Tibial nerve (tissue), 4 donors: ENCODE results near the gene CRYGN. TPM values are rescaled to one million over a fixed set of nuclear protein-coding genes. Genes with fewer than 3 reads are reported as not detected.

Experiments
- DNase-seq, 2 donors: peaks; one replicate each; pipeline ENCODE4 v3.0.0-alpha.2; 2019; ENCODE audit warnings: low spot score in 2 of 2
- H3K27ac ChIP-seq, 4 donors: fragments of 200-600 bp; sonication (generic) in 3 of 4; one replicate each; pipeline ENCODE4 v1.5.1; 2017 to 2019; ENCODE audit warnings: mild to moderate bottlenecking in 1 of 4
- H3K27me3 ChIP-seq, 2 donors: fragments of 200-600 bp; sonication (generic) in 1 of 2; one replicate each; pipeline versions ENCODE4 v1.5.1 to v1.6.0; 2017 to 2019
- H3K36me3 ChIP-seq, 3 donors: fragments of 200-600 bp; sonication (generic); one replicate each; pipeline ENCODE4 v1.5.1; 2018 to 2019
- H3K4me1 ChIP-seq, 4 donors: fragments of 200-600 bp; sonication (generic) in 3 of 4; one replicate each; pipeline ENCODE4 v1.5.1; 2017 to 2019
- H3K4me3 ChIP-seq, 4 donors: fragments of 200-600 bp; sonication (generic) in 3 of 4; one replicate each; pipeline ENCODE4 v1.5.1; 2017 to 2019; ENCODE audit warnings: mild to moderate bottlenecking in 1 of 4, moderate library complexity in 1 of 4
- H3K9me3 ChIP-seq, 4 donors: fragments of 200-600 bp; sonication (generic) in 3 of 4; one replicate each; pipeline ENCODE4 v1.5.1; 2017 to 2019
- EP300 ChIP-seq, 2 donors: sonication (generic); formaldehyde crosslinking; IDR thresholded peaks; one replicate each; pipeline ENCODE4 v1.6.1; 2017; ENCODE audit warnings: antibody characterized with exemption in 2 of 2, mild to moderate bottlenecking in 1 of 2
- POLR2A ChIP-seq, 2 donors: fragments of 450-650 bp; IDR thresholded peaks; one replicate each; pipeline ENCODE4 v1.6.1; 2017; ENCODE audit warnings: antibody characterized with exemption in 2 of 2, mild to moderate bottlenecking in 2 of 2, moderate library complexity in 2 of 2
- WGBS, 2 donors: methylation state at CpG; one replicate each; pipeline ENCODE4 v1.1.5; 2018; 5-methylcytosine and 5-hydroxymethylcytosine counted together
- total RNA-seq, 4 donors: library from RNA; depleted of rRNA; stranded (reverse); fragments of >200 nt; gene quantifications; one replicate each; pipeline ENCODE4 v1.1.0, GENCODE V29; 2016
- TF ChIP-seq, protein P1 (sequence below), 5 experiments: fragments of 200-600 bp in 3 of 5; fragments of 450-650 bp in 2 of 5; sonication (generic) in 3 of 5; IDR thresholded peaks; one replicate each; pipeline ENCODE4 v1.5.1; 2016 to 2019; ENCODE audit warnings: antibody characterized with exemption in 5 of 5, mild to moderate bottlenecking in 3 of 5, moderate library complexity in 2 of 5

CRYGN gene
- total RNA-seq, 4 donors from 2014 or later = 0.59 to 1.5 (median 0.87) TPM; not detected in 1

DNA sequence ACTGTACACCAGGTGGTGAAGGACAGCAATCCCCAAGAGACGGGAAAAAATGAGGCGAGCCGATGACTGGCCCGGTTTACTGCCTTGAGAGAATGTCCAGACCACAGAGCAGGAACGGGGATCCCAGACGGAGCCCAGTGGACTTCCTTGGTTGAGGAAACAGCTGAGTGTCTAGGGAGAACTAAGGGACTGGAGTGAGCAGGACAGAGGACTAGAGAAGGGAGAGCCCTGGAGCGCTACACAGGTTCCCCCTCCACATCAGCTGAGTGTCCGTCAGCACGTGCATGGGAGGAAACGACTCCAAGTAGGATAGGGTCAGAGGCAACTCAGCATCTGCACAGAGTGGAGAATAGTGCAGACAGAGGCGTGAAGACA lies 23.0 kb downstream of the CRYGN start:
- peak in 1 of 2 donors; percentile 34 for TF ChIP-seq EP300 (IDR thresholded peaks at IDR 0.05)
- no peak for TF ChIP-seq POLR2A (IDR thresholded peaks at IDR 0.05)
- TF ChIP-seq, protein P1, sequence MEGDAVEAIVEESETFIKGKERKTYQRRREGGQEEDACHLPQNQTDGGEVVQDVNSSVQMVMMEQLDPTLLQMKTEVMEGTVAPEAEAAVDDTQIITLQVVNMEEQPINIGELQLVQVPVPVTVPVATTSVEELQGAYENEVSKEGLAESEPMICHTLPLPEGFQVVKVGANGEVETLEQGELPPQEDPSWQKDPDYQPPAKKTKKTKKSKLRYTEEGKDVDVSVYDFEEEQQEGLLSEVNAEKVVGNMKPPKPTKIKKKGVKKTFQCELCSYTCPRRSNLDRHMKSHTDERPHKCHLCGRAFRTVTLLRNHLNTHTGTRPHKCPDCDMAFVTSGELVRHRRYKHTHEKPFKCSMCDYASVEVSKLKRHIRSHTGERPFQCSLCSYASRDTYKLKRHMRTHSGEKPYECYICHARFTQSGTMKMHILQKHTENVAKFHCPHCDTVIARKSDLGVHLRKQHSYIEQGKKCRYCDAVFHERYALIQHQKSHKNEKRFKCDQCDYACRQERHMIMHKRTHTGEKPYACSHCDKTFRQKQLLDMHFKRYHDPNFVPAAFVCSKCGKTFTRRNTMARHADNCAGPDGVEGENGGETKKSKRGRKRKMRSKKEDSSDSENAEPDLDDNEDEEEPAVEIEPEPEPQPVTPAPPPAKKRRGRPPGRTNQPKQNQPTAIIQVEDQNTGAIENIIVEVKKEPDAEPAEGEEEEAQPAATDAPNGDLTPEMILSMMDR (IDR thresholded peaks at IDR 0.05) = no peak
- Histone ChIP-seq H3K4me3 (no peak overlapping the region), H3K27ac (peak overlapping the region in 2 of 4 donors; percentile 73 to 77), H3K27me3 (no peaks in the 10 kb centered on the region), H3K36me3 (no peaks in the 10 kb centered on the region), H3K4me1 (peaks cover 0 to 17% (median 2%) of the 10 kb centered on the region in 4 donors), H3K9me3 (peaks cover 0 to 25% (median 2%) of the 10 kb centered on the region in 4 donors)
- no peak for DNase-seq
- 42 to 43% methylated on average over 11 of the region's 11 CpGs for WGBS, 2 donors

GRCh38 chr7:151416112-151416940 lies 23.6 kb downstream of the CRYGN start:
- no peaks in the 10 kb centered on the region for H3K36me3 ChIP-seq
- no peak for DNase-seq
- H3K4me1 ChIP-seq = peaks cover 0 to 17% (median 2%) of the 10 kb centered on the region in 4 donors

GRCh38 chr7:151415375-151416105 lies 24.4 kb downstream of the CRYGN start:
- Histone ChIP-seq H3K4me1 (peaks cover 0 to 17% (median 2%) of the 10 kb centered on the region in 4 donors), H3K9me3 (peaks cover 0 to 18% (median 2%) of the 10 kb centered on the region in 4 donors), H3K4me3 (no peak overlapping the region), H3K27ac (peak overlapping the region in 1 of 4 donors; percentile 73), H3K36me3 (no peaks in the 10 kb centered on the region), H3K27me3 (peaks cover 0 to 8% of the 10 kb centered on the region in 2 donors)
- 64 to 80% methylated on average over 3 of the region's 3 CpGs for WGBS, 2 donors
- DNase-seq = no peak
- TF ChIP-seq EP300 (IDR thresholded peaks at IDR 0.05) = no peak
- no peak for TF ChIP-seq POLR2A (IDR thresholded peaks at IDR 0.05)
- TF ChIP-seq, protein P1 (IDR thresholded peaks at IDR 0.05) = no peak

More at GRCh38 chr7:151416112-151416940, 23.6 kb downstream of the CRYGN start:
- TF ChIP-seq, protein P1 (IDR thresholded peaks at IDR 0.05) = no peak
- TF ChIP-seq POLR2A (IDR thresholded peaks at IDR 0.05) (no peak), EP300 (IDR thresholded peaks at IDR 0.05) (no peak)
- Histone ChIP-seq H3K27ac (peak overlapping the region in 2 of 4 donors; percentile 73 to 77), H3K27me3 (peaks cover 0 to under 1% of the 10 kb centered on the region in 2 donors), H3K9me3 (peaks cover 0 to 19% (median 2%) of the 10 kb centered on the region in 4 donors), H3K4me3 (no peak overlapping the region)
- WGBS, 2 donors = 61 to 74% methylated on average over 10 of the region's 10 CpGs

DNA sequence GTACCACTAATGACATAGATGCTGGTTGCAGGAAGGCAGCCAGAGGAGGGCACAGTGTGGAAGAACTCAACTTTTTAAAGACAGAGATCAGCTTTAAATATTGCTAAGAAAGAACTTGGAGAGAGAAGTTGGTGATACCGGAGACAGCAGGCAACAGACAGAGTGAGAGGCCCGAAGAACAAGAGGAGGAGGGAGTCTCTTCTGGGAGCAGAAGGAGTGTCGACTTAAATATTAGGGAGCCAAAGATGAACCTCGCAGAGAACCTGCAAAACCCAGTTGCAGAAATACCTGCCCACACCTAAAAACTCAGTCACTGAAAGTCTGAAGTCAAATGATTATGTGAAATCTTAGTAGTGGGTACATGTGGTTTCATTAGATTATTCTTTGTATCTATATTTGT lies 26.7 kb downstream of the CRYGN start:
- no peak for TF ChIP-seq EP300 (IDR thresholded peaks at IDR 0.05)
- TF ChIP-seq POLR2A (IDR thresholded peaks at IDR 0.05) = no peak
- TF ChIP-seq, protein P1 (IDR thresholded peaks at IDR 0.05) = no peak
- WGBS, 2 donors = 89 to 92% methylated on average over 4 of the region's 4 CpGs
- peaks cover 0 to 28% of the 10 kb centered on the region in 2 donors for H3K27me3 ChIP-seq

More for the DNA sequence above, 26.7 kb downstream of the CRYGN start:
- no peaks in the 10 kb centered on the region for H3K9me3 ChIP-seq
- peaks cover 0 to 38% (median 15%) of the 10 kb centered on the region in 4 donors for H3K4me1 ChIP-seq
- H3K27ac ChIP-seq = no peak overlapping the region
- no peak overlapping the region for H3K4me3 ChIP-seq
- DNase-seq = no peak
- H3K36me3 ChIP-seq = no peaks in the 10 kb centered on the region
